GM12878 (cell line): ENCODE data around the gene OAF.

Experiments used
- BHLHE40 ChIP-seq, 2 experiments: fragments of 450-650 bp in 1 of 2; IDR thresholded peaks; 2 replicates each; pipeline ENCODE4 v1.6.1; 2011 to 2017; ENCODE audit warnings: low read depth in 2 of 2, borderline replicate concordance in 1 of 2, improper control_type of control experiment in 1 of 2, low read length in 1 of 2, mild to moderate bottlenecking in 1 of 2
- CTCF ChIP-seq, 3 experiments: IDR thresholded peaks in 2 of 3; conservative IDR thresholded peaks in 1 of 3; 2 replicates each; pipeline ENCODE4 v1.5.1; 2011; ENCODE audit warnings: low read depth in 3 of 3, low read length in 3 of 3, mild to moderate bottlenecking in 3 of 3, control low read depth in 2 of 3, moderate library complexity in 2 of 3, inconsistent platforms in 1 of 3, mixed read lengths in 1 of 3; ENCODE audit not compliant: control insufficient read depth in 2 of 3, insufficient read depth in 1 of 3; ENCODE audit errors: extremely low read depth in 1 of 3
- EP300 ChIP-seq, 2 experiments: fragments of 150-350 bp in 1 of 2; IDR thresholded peaks; 2 replicates each; pipeline ENCODE4 v1.6.1; 2011 to 2012; ENCODE audit warnings: low read depth in 2 of 2, low read length in 2 of 2, borderline replicate concordance in 1 of 2, improper control_type of control experiment in 1 of 2, inconsistent platforms in 1 of 2; ENCODE audit not compliant: control insufficient read depth in 1 of 2
- ESRRA ChIP-seq: IDR thresholded peaks from 2 replicates; pipeline ENCODE4 v1.6.1; 2012; ENCODE audit warnings: mild to moderate bottlenecking, low read length, improper control_type of control experiment
- ETV6 ChIP-seq, 2 experiments: fragments of 450-650 bp in 1 of 2; IDR thresholded peaks in 1 of 2; conservative IDR thresholded peaks in 1 of 2; 2 replicates each; pipeline ENCODE4 v1.6.1; 2014; ENCODE audit warnings: antibody characterized with exemption in 1 of 2, borderline replicate concordance in 1 of 2, low read depth in 1 of 2, mild to moderate bottlenecking in 1 of 2, moderate library complexity in 1 of 2
- HDAC2 ChIP-seq: fragments of 200-600 bp; sonication (generic); IDR thresholded peaks from 2 replicates; pipeline ENCODE4 v1.6.1; 2017
- HDAC6 ChIP-seq: fragments of 200-600 bp; sonication (generic); IDR thresholded peaks from one replicate; pipeline ENCODE4 v1.8.0; 2017; ENCODE audit warnings: antibody characterized with exemption; ENCODE audit not compliant: unreplicated experiment
- LARP7 ChIP-seq: fragments of 450-650 bp; IDR thresholded peaks from 2 replicates; pipeline ENCODE4 v1.6.1; 2017; ENCODE audit warnings: mild to moderate bottlenecking
- MXI1 ChIP-seq: fragments of 150-350 bp; IDR thresholded peaks from 2 replicates; pipeline ENCODE4 v1.6.1; 2011; ENCODE audit warnings: low read depth, mild to moderate bottlenecking, inconsistent platforms, low read length, improper control_type of control experiment
- MYC ChIP-seq: IDR thresholded peaks from 2 replicates; pipeline ENCODE4 v1.6.1; 2011; ENCODE audit warnings: mild to moderate bottlenecking, low read length, moderate library complexity, inconsistent platforms; ENCODE audit not compliant: insufficient read depth, insufficient replicate concordance, insufficient read length, severe bottlenecking
- NRF1 ChIP-seq: conservative IDR thresholded peaks from 2 replicates; pipeline ENCODE4 v1.6.1; 2011; ENCODE audit warnings: mild to moderate bottlenecking, low read depth, low read length, improper control_type of control experiment
- POLR2AphosphoS2 ChIP-seq: IDR thresholded peaks from 2 replicates; pipeline ENCODE4 v1.6.1; 2011; ENCODE audit warnings: low read depth, mild to moderate bottlenecking, low read length, improper control_type of control experiment, moderate library complexity
- RAD21 ChIP-seq: IDR thresholded peaks from 2 replicates; pipeline ENCODE4 v1.6.1; 2011; ENCODE audit warnings: mild to moderate bottlenecking, low read depth, low read length, moderate library complexity; ENCODE audit not compliant: insufficient read depth
- TARDBP ChIP-seq: IDR thresholded peaks from 2 replicates; pipeline ENCODE4 v1.6.1; 2016; ENCODE audit warnings: borderline replicate concordance

GRCh38 chr11:120181376-120181975 lies 29.4 kb upstream of the OAF start:
- TF ChIP-seq CTCF (IDR thresholded peaks at IDR 0.05 in 2 of 3, conservative IDR thresholded peaks at IDR 0.05 in 1 of 3; ENCODE audit: control insufficient read depth in 2 of 3, extremely low read depth in 1 of 3, insufficient read depth in 1 of 3, low read depth in 3 of 3, low read length in 3 of 3) = no peak
- TF ChIP-seq HDAC2 = no peak
- TF ChIP-seq RAD21 = no peak
- no peak for TF ChIP-seq POLR2AphosphoS2
- no peak for TF ChIP-seq NRF1
- no peak for TF ChIP-seq ETV6 (conservative IDR thresholded peaks at IDR 0.05 in 1 of 2, IDR thresholded peaks at IDR 0.05 in 1 of 2; ENCODE audit: borderline replicate concordance in 1 of 2, low read depth in 1 of 2)
- TF ChIP-seq HDAC6 = no peak
- no peak for TF ChIP-seq MXI1
- no peak for TF ChIP-seq ESRRA
- TF ChIP-seq BHLHE40 (IDR thresholded peaks at IDR 0.05; ENCODE audit: borderline replicate concordance in 1 of 2, low read depth in 2 of 2, low read length in 1 of 2) = no peak
- TF ChIP-seq TARDBP = no peak
- no peak for TF ChIP-seq MYC
- no peak for TF ChIP-seq EP300 (IDR thresholded peaks at IDR 0.05; ENCODE audit: borderline replicate concordance in 1 of 2, control insufficient read depth in 1 of 2, low read depth in 2 of 2, low read length in 2 of 2)
- TF ChIP-seq LARP7 = no peak
